Karpas-422 (cell line): ENCODE data around the gene DPH2. TPM values are rescaled to one million over a fixed set of nuclear protein-coding genes. Genes with fewer than 3 reads are reported as not detected.

ENCODE experiments used
- DNase-seq: peaks from one replicate; pipeline ENCODE4 v3.0.0-alpha.2; 2015
- H2AFZ ChIP-seq: fragments of 200-600 bp; sonication (generic); 2 replicates; pipeline ENCODE4 v1.6.1; 2014; ENCODE audit warnings: antibody characterized with exemption, low read length, mixed read lengths
- H3K27ac ChIP-seq: fragments of 200-600 bp; sonication (generic); 2 replicates; pipeline ENCODE4 v1.5.1; 2014; ENCODE audit warnings: mild to moderate bottlenecking, low read length, moderate library complexity
- H3K27me3 ChIP-seq: fragments of 200-600 bp; sonication (generic); 2 replicates; pipeline ENCODE4 v1.6.1; 2014; ENCODE audit warnings: low read length, mixed read lengths
- H3K36me3 ChIP-seq: fragments of 200-600 bp; sonication (generic); 2 replicates; pipeline ENCODE4 v1.6.1; 2014; ENCODE audit warnings: low read length, mixed read lengths; ENCODE audit not compliant: insufficient read depth
- H3K4me1 ChIP-seq: fragments of 200-600 bp; sonication (generic); 2 replicates; pipeline ENCODE4 v1.6.1; 2014; ENCODE audit warnings: mild to moderate bottlenecking, low read length, mixed read lengths
- H3K4me2 ChIP-seq: fragments of 200-600 bp; sonication (generic); 2 replicates; pipeline ENCODE4 v1.6.1; 2014; ENCODE audit warnings: low read length, low read depth, mild to moderate bottlenecking; ENCODE audit not compliant: poor library complexity, severe bottlenecking
- H3K4me3 ChIP-seq: fragments of 200-600 bp; sonication (generic); 2 replicates; pipeline ENCODE4 v1.5.1; 2014; ENCODE audit warnings: mild to moderate bottlenecking, antibody characterized with exemption, low read length, mixed read lengths
- H3K79me2 ChIP-seq: fragments of 200-600 bp; sonication (generic); 2 replicates; pipeline ENCODE4 v1.6.1; 2014; ENCODE audit warnings: mild to moderate bottlenecking, low read length, mixed read lengths
- H3K9ac ChIP-seq: fragments of 200-600 bp; sonication (generic); 2 replicates; pipeline ENCODE4 v1.6.0; 2014; ENCODE audit warnings: low read length
- H3K9me2 ChIP-seq: fragments of 200-600 bp; sonication (generic), shearing (Covaris generic); replicated peaks from 2 replicates; pipeline ENCODE4 v1.6.0; 2014; ENCODE audit warnings: mild to moderate bottlenecking, low read length, moderate library complexity; ENCODE audit not compliant: insufficient read depth
- H3K9me3 ChIP-seq: fragments of 300-700, 200-600 bp; sonication (generic); 2 replicates; pipeline ENCODE4 v1.6.1; 2014; ENCODE audit warnings: low read length, mixed read lengths
- H4K20me1 ChIP-seq: fragments of 200-600 bp; sonication (generic); 2 replicates; pipeline ENCODE4 v1.6.1; 2014; ENCODE audit warnings: mild to moderate bottlenecking, antibody characterized with exemption, low read length, low read depth; ENCODE audit not compliant: insufficient read depth
- total RNA-seq: library from RNA; depleted of rRNA; stranded (reverse); fragments of >200 nt; shearing (Covaris generic); gene quantifications from 2 replicates; pipeline ENCODE4 v1.2.3, GENCODE V29; 2014; ENCODE audit warnings: low replicate concordance; rRNA removed

Gene DPH2
- total RNA-seq: 42.2 and 44.4 TPM in 2 replicates

- Histone ChIP-seq H3K4me3 (peak within 1 kb of the TSS; percentile 94), H3K9me3 (no peaks in the 10 kb centered on the region), H3K4me1 (peaks cover 25% of the 10 kb centered on the region), H3K27me3 (no peaks in the 10 kb centered on the region), H3K27ac (no peak within 1 kb of the TSS), H2AFZ (no peak within 1 kb of the TSS), H3K4me2 (peak within 1 kb of the TSS; percentile 94), H3K9me2 (no peaks in the 10 kb centered on the region), H4K20me1 (0 out of 2 replicates have a peak, but pooled peaks cover 6% of the 10 kb centered on the region), H3K79me2 (peaks cover 22% of the 10 kb centered on the region), H3K36me3 (peaks cover 15% of the 10 kb centered on the region; the same call in 1 of the 2 replicates), H3K9ac (peak within 1 kb of the TSS; percentile 86)
- DNase-seq: peak; percentile 99
These were observed at the start of gene DPH2 for GRCh38 chr1:43969746-43970466. TSS of gene DPH2 (plus strand) at chr1:43970010. CDS start at chr1:43970176, 166 bp downstream.

- Histone ChIP-seq H3K9ac (no peak overlapping the region), H3K4me1 (peaks cover 7% of the 10 kb centered on the region; the same call in 1 of the 2 replicates), H2AFZ (no peak overlapping the region), H3K79me2 (no peaks in the 10 kb centered on the region), H3K36me3 (no peaks in the 10 kb centered on the region), H3K4me2 (no peak overlapping the region), H3K9me3 (no peaks in the 10 kb centered on the region), H3K27ac (no peak overlapping the region), H4K20me1 (no peaks in the 10 kb centered on the region), H3K27me3 (no peaks in the 10 kb centered on the region), H3K9me2 (no peaks in the 10 kb centered on the region), H3K4me3 (no peak overlapping the region)
- DNase-seq: no peak
These were observed 48.8 kb upstream of the DPH2 start for GRCh38 chr1:43921022-43921421.

DNA sequence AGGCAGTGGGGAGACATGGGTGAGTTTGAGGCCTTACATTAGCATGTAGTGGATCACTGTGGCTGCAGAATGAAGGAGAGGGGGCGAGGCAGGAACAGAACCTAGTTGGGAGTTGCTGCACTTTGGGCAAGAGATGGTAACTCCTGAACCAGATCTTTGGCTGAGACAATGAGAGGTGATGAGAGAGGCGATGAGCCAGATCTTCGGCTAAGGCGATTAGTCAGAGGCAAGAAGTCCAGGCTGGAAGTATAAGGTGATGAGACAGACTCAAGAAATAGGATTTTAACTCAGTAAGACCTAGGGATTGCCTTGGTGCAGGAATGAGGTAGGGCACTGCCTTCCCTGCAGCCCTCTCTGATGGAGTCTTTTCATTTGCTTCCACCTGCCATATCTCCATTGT is 45.3 kb upstream of the DPH2 start:
- Histone ChIP-seq H3K4me1 (no peaks in the 10 kb centered on the region), H3K4me2 (no peak overlapping the region), H3K9me2 (no peaks in the 10 kb centered on the region), H4K20me1 (no peaks in the 10 kb centered on the region), H3K4me3 (no peak overlapping the region), H2AFZ (no peak overlapping the region), H3K9me3 (no peaks in the 10 kb centered on the region), H3K27me3 (no peaks in the 10 kb centered on the region), H3K27ac (no peak overlapping the region), H3K9ac (no peak overlapping the region), H3K79me2 (no peaks in the 10 kb centered on the region), H3K36me3 (no peaks in the 10 kb centered on the region)
- no peak for DNase-seq

GRCh38 chr1:43925846-43926245 is 44.0 kb upstream of the DPH2 start:
- Histone ChIP-seq H3K36me3 (no peaks in the 10 kb centered on the region), H2AFZ (no peak overlapping the region), H3K4me3 (no peak overlapping the region), H3K4me2 (no peak overlapping the region), H3K27ac (no peak overlapping the region), H3K9ac (no peak overlapping the region), H3K9me2 (no peaks in the 10 kb centered on the region), H3K9me3 (no peaks in the 10 kb centered on the region), H3K4me1 (no peaks in the 10 kb centered on the region), H4K20me1 (no peaks in the 10 kb centered on the region), H3K79me2 (no peaks in the 10 kb centered on the region), H3K27me3 (no peaks in the 10 kb centered on the region)
- DNase-seq: no peak

- H3K9ac ChIP-seq: no peak overlapping the region
- no peak overlapping the region for H3K4me2 ChIP-seq
These were observed 39.5 kb upstream of the DPH2 start for GRCh38 chr1:43930168-43930948.

DNA sequence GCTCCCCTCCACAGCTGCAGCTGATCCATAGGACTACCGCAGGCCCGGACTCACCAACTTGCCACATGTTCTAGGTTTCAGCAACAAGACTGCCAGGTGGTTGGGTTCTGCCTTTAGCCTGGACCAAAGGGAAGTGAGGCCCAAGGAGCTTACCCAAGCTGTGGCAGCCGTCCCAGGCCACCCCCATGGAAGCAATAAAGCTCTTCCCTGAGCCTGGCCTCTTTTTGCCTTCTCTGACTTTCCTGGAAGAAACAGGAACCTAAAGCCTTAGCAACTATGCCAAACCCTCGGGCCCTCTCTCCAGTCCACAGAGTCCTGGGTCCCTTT is 38.9 kb upstream of the DPH2 start:
- no peak for DNase-seq
- Histone ChIP-seq H3K9ac (no peak overlapping the region), H3K4me1 (peaks cover 27% of the 10 kb centered on the region), H2AFZ (no peak overlapping the region), H3K27me3 (no peaks in the 10 kb centered on the region), H3K4me2 (no peak overlapping the region), H3K36me3 (no peaks in the 10 kb centered on the region), H3K27ac (no peak overlapping the region), H3K9me2 (no peaks in the 10 kb centered on the region), H3K4me3 (no peak overlapping the region), H4K20me1 (no peaks in the 10 kb centered on the region), H3K79me2 (no peaks in the 10 kb centered on the region), H3K9me3 (no peaks in the 10 kb centered on the region)

More at GRCh38 chr1:43930168-43930948, 39.5 kb upstream of the DPH2 start:
- peaks cover 22% of the 10 kb centered on the region for H3K4me1 ChIP-seq
- H3K9me3 ChIP-seq: no peaks in the 10 kb centered on the region
- no peak overlapping the region for H2AFZ ChIP-seq
- no peaks in the 10 kb centered on the region for H3K79me2 ChIP-seq
- H3K9me2 ChIP-seq: no peaks in the 10 kb centered on the region
- no peaks in the 10 kb centered on the region for H3K36me3 ChIP-seq
- no peaks in the 10 kb centered on the region for H3K27me3 ChIP-seq
- DNase-seq: peak; percentile 74
- H3K27ac ChIP-seq: no peak overlapping the region
- no peak overlapping the region for H3K4me3 ChIP-seq
- H4K20me1 ChIP-seq: no peaks in the 10 kb centered on the region

GRCh38 chr1:43931711-43932660 is 37.8 kb upstream of the DPH2 start:
- no peaks in the 10 kb centered on the region for H3K79me2 ChIP-seq
- no peak overlapping the region for H2AFZ ChIP-seq
- H3K4me2 ChIP-seq: no peak overlapping the region
- H3K9ac ChIP-seq: no peak overlapping the region
- H3K36me3 ChIP-seq: no peaks in the 10 kb centered on the region
- H3K4me1 ChIP-seq: peaks cover 29% of the 10 kb centered on the region
- no peak for DNase-seq
- H3K27me3 ChIP-seq: no peaks in the 10 kb centered on the region
- H3K4me3 ChIP-seq: no peak overlapping the region
- H3K9me3 ChIP-seq: no peaks in the 10 kb centered on the region
- no peaks in the 10 kb centered on the region for H3K9me2 ChIP-seq
- no peak overlapping the region for H3K27ac ChIP-seq
- H4K20me1 ChIP-seq: no peaks in the 10 kb centered on the region
